WI38 (cell line): ENCODE results near the gene SLC29A1.

Experiments
- H3K4me3 ChIP-seq: 2 replicates; pipeline ENCODE4 v1.5.1; 2011; ENCODE audit warnings: low read depth, mild to moderate bottlenecking, control low read depth, low read length
- CTCF ChIP-seq: IDR thresholded peaks from 2 replicates; pipeline ENCODE4 v1.5.1; 2012; ENCODE audit warnings: low read depth, mild to moderate bottlenecking, control low read depth, low read length

Gene SLC29A1

GRCh38 chr6:44275271-44275748 is 51.9 kb downstream of the SLC29A1 start:
- TF ChIP-seq CTCF, result no peak
- H3K4me3 ChIP-seq, result no peak overlapping the region

- TF ChIP-seq CTCF, result no peak
- H3K4me3 ChIP-seq, result no peak overlapping the region
These were observed 52.6 kb downstream of the SLC29A1 start for GRCh38 chr6:44275749-44276648.

GRCh38 chr6:44276667-44277640 is 53.6 kb downstream of the SLC29A1 start:
- no peak overlapping the region for H3K4me3 ChIP-seq
- no peak for TF ChIP-seq CTCF

- H3K4me3 ChIP-seq, result no peak overlapping the region
- TF ChIP-seq CTCF, result no peak
These were observed 54.4 kb downstream of the SLC29A1 start for GRCh38 chr6:44277763-44278162.

- no peak overlapping the region for H3K4me3 ChIP-seq
- no peak for TF ChIP-seq CTCF
These were observed 54.9 kb downstream of the SLC29A1 start for GRCh38 chr6:44278315-44278714.

- H3K4me3 ChIP-seq, result no peak overlapping the region
- no peak for TF ChIP-seq CTCF
These were observed 55.6 kb downstream of the SLC29A1 start for GRCh38 chr6:44278774-44279697.
